MM.1S (cell line): ENCODE measurements around the gene MYO16.

Experiments
- DNase-seq: peaks from one replicate; pipeline ENCODE4 v3.0.0-alpha.2; 2015
- H2AFZ ChIP-seq: fragments of 300-600 bp; sonication (generic); 2 replicates; pipeline ENCODE4 v1.6.0; 2016; ENCODE audit warnings: antibody characterized with exemption, low read length
- H3F3A ChIP-seq: fragments of 300-600 bp; sonication (generic); 2 replicates; pipeline ENCODE4 v1.6.1; 2016; ENCODE audit warnings: mild to moderate bottlenecking, antibody characterized with exemption, low read length, moderate library complexity, mixed read lengths; ENCODE audit not compliant: insufficient read depth
- H3K27ac ChIP-seq: fragments of 300-600 bp; sonication (generic); 2 replicates; pipeline ENCODE4 v1.5.1; 2016; ENCODE audit warnings: mild to moderate bottlenecking, low read length
- H3K27me3 ChIP-seq: fragments of 300-600 bp; sonication (generic); replicated peaks from 2 replicates; pipeline ENCODE4 v1.6.0; 2016; ENCODE audit warnings: low read length; ENCODE audit not compliant: insufficient read depth
- H3K36me3 ChIP-seq: fragments of 300-600 bp; sonication (generic); replicated peaks from 2 replicates; pipeline ENCODE4 v1.6.1; 2016; ENCODE audit warnings: mild to moderate bottlenecking, low read length, mixed read lengths; ENCODE audit not compliant: insufficient read depth
- H3K4me1 ChIP-seq: fragments of 300-600 bp; sonication (generic); 2 replicates; pipeline ENCODE4 v1.6.1; 2016; ENCODE audit warnings: low read length, mixed read lengths
- H3K4me2 ChIP-seq: fragments of 300-600 bp; sonication (generic); 2 replicates; pipeline ENCODE4 v1.6.0; 2016; ENCODE audit warnings: low read depth, low read length
- H3K4me3 ChIP-seq: fragments of 300-600 bp; sonication (generic); 2 replicates; pipeline ENCODE4 v1.5.1; 2016; ENCODE audit warnings: low read length, mixed read lengths
- H3K79me2 ChIP-seq: fragments of 300-600 bp; sonication (generic); 2 replicates; pipeline ENCODE4 v1.6.1; 2016; ENCODE audit warnings: mixed run types, low read length, mixed read lengths
- H3K9ac ChIP-seq: fragments of 300-600 bp; sonication (generic); 2 replicates; pipeline ENCODE4 v1.6.1; 2016; ENCODE audit warnings: low read length, mixed read lengths
- H3K9me2 ChIP-seq: fragments of 300-600 bp; sonication (generic); replicated peaks from 2 replicates; pipeline ENCODE4 v1.6.1; 2016; ENCODE audit warnings: mild to moderate bottlenecking, low read length, mixed read lengths; ENCODE audit not compliant: insufficient read depth
- H3K9me3 ChIP-seq: fragments of 300-600 bp; sonication (generic); replicated peaks from 2 replicates; pipeline ENCODE4 v1.6.1; 2016; ENCODE audit warnings: mild to moderate bottlenecking, low read length, mixed read lengths; ENCODE audit not compliant: insufficient read depth
- H4K20me1 ChIP-seq: fragments of 300-600 bp; sonication (generic); 2 replicates; pipeline ENCODE4 v1.6.1; 2016; ENCODE audit warnings: mild to moderate bottlenecking, low read length, moderate library complexity, mixed read lengths; ENCODE audit not compliant: insufficient read depth
- EZH2 ChIP-seq: fragments of 300-600 bp; sonication (generic); optimal IDR thresholded peaks from 2 replicates; pipeline ENCODE3; 2017; ENCODE audit warnings: low read depth, mild to moderate bottlenecking, antibody characterized with exemption, low read length, mixed read lengths
- EZH2phosphoT487 ChIP-seq: fragments of 300-600 bp; sonication (generic); IDR thresholded peaks from 2 replicates; pipeline ENCODE4 v1.6.1; 2018; ENCODE audit warnings: antibody characterized with exemption, low read length
- TF ChIP-seq, protein P1 (sequence below): fragments of 300-600 bp; sonication (generic); IDR thresholded peaks from 2 replicates; pipeline ENCODE4 v1.5.1; 2016; ENCODE audit warnings: antibody characterized with exemption, low read length, mixed read lengths

MYO16 gene

DNA sequence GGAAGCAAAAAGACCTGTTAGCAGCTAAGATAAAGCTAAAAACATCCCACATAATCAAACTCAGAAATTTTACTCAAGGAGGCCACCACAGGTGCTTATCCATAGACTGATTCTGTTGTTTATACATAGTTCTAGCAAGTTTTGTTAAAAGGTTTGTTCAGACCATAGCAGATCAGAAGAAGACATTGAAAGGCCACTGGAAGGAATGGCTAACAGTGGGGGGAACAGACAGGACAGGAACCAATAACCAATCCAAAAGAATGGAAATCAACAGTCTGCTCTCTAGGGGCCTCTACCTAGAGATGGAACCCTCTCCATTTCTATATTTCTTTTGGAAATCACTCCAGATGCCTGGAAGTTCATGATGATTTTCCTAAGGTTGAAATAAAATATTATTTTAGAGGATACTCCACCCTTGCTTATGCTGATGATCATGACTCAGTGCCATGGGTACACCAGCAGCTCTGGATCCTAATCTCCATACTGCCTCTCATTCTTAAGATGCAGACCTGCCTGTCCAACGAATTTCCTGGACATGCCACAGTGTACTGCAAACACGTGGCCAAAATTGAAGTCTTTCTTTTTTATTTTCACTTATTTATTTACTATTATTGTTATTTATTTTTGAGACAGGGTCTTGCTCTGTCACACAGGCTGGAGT is 260.0 kb downstream of the MYO16 start:
- Histone ChIP-seq H3K9me3 (no peaks in the 10 kb centered on the region), H3K9ac (no peak overlapping the region), H3K4me3 (no peak overlapping the region), H3K27ac (no peak overlapping the region), H3K27me3 (no peaks in the 10 kb centered on the region), H4K20me1 (no peaks in the 10 kb centered on the region), H3F3A (no peaks in the 10 kb centered on the region), H3K4me2 (no peak overlapping the region), H3K36me3 (no peaks in the 10 kb centered on the region), H3K4me1 (no peaks in the 10 kb centered on the region), H3K9me2 (no peaks in the 10 kb centered on the region), H3K79me2 (no peaks in the 10 kb centered on the region), H2AFZ (no peak overlapping the region)
- TF ChIP-seq EZH2 (no peak), EZH2phosphoT487 (no peak)
- TF ChIP-seq, protein P1, sequence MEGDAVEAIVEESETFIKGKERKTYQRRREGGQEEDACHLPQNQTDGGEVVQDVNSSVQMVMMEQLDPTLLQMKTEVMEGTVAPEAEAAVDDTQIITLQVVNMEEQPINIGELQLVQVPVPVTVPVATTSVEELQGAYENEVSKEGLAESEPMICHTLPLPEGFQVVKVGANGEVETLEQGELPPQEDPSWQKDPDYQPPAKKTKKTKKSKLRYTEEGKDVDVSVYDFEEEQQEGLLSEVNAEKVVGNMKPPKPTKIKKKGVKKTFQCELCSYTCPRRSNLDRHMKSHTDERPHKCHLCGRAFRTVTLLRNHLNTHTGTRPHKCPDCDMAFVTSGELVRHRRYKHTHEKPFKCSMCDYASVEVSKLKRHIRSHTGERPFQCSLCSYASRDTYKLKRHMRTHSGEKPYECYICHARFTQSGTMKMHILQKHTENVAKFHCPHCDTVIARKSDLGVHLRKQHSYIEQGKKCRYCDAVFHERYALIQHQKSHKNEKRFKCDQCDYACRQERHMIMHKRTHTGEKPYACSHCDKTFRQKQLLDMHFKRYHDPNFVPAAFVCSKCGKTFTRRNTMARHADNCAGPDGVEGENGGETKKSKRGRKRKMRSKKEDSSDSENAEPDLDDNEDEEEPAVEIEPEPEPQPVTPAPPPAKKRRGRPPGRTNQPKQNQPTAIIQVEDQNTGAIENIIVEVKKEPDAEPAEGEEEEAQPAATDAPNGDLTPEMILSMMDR, result no peak
- no peak for DNase-seq

DNA sequence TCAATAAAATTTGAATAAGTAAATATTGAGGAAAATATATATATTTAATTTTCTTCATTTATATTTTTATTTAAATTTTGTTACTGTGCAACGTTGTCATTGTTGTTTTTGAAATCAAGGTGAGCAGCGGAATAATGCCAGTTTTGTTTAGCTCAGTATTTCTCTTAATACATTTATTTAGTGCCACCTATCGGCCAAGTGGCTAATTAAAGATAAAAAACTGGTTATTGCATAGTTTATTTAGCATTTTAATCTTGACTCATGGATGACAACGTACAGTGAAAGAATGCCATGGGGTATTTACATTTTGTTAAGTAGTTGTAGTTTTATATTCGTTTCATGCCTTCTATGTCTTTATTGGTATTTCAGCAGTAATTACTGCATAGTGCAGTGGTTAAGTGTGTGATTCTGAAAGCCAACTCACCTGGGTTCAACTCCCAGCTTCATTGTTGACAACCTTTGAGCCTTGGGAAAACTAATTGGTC is 265.9 kb downstream of the MYO16 start:
- DNase-seq, result peak; percentile 68
- Histone ChIP-seq H3K36me3 (no peaks in the 10 kb centered on the region), H3K9me2 (no peaks in the 10 kb centered on the region), H3K9me3 (no peaks in the 10 kb centered on the region), H3K9ac (no peak overlapping the region), H2AFZ (no peak overlapping the region), H3K79me2 (no peaks in the 10 kb centered on the region), H3K4me2 (no peak overlapping the region), H3K27ac (no peak overlapping the region), H3K4me3 (no peak overlapping the region), H3K27me3 (no peaks in the 10 kb centered on the region), H4K20me1 (no peaks in the 10 kb centered on the region), H3F3A (no peaks in the 10 kb centered on the region), H3K4me1 (0 out of 2 replicates have a peak, but pooled peaks cover 4% of the 10 kb centered on the region)
- TF ChIP-seq, protein P1, result peak; percentile 55
- no peak for TF ChIP-seq EZH2

DNA sequence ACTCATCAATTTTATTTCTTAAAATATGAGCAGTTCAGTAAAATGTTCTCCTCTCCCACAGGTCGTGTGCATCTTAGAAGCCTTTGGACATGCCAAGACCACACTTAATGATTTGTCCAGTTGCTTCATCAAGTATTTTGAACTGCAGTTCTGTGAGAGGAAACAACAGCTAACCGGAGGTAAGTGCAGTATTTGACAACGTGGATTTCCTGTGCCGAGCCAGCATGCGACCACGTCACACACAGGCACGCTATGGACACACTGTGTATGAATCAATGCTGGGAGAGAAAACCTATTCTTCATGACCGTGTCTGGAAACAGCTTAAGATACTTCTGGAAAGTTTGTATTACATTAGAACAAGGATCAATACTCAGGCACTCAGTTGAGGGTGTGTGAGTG is 268.5 kb downstream of the MYO16 start:
- H3F3A ChIP-seq, result no peaks in the 10 kb centered on the region
- no peaks in the 10 kb centered on the region for H3K27me3 ChIP-seq
- H4K20me1 ChIP-seq, result no peaks in the 10 kb centered on the region
- H3K36me3 ChIP-seq, result no peaks in the 10 kb centered on the region
- H3K4me3 ChIP-seq, result no peak overlapping the region
- TF ChIP-seq EZH2phosphoT487, result no peak
- TF ChIP-seq, protein P1, result no peak
- no peak for TF ChIP-seq EZH2
- H3K4me2 ChIP-seq, result no peak overlapping the region
- no peak overlapping the region for H3K27ac ChIP-seq
- no peaks in the 10 kb centered on the region for H3K79me2 ChIP-seq
- no peak overlapping the region for H3K9ac ChIP-seq
- H3K4me1 ChIP-seq, result 0 out of 2 replicates have a peak, but pooled peaks cover 4% of the 10 kb centered on the region
- H3K9me2 ChIP-seq, result no peaks in the 10 kb centered on the region
- DNase-seq, result no peak
- H2AFZ ChIP-seq, result no peak overlapping the region
- no peaks in the 10 kb centered on the region for H3K9me3 ChIP-seq
